ENCODE data around the gene PDZD2. TPM values are rescaled to one million over a fixed set of nuclear protein-coding genes. Genes with fewer than 3 reads are reported as not detected.

Gene PDZD2
- total and polyA plus RNA-seq, 2 donors (not counting 3 experiments of a cell fraction or from before 2014, with no cell fraction given): 0.66 to 6.9 TPM

- H3K4me3 ChIP-seq (replicated peaks in 1 of 3; ENCODE audit: insufficient read depth in 1 of 3, low read depth in 1 of 3, low read length in 3 of 3): no peak overlapping the region
- no peaks in the 10 kb centered on the region for H3K9me1 ChIP-seq (replicated peaks; ENCODE audit: control insufficient read depth, extremely low read depth, insufficient read depth, low read length)
- FAIRE-seq (no peak), DNase-seq (ENCODE audit: low read depth, low spot score) (no peak)
- no peaks in the 10 kb centered on the region for H4K20me1 ChIP-seq (replicated peaks; ENCODE audit: control insufficient read depth, extremely low read depth, insufficient read depth, low read length)
- H3K4me2 ChIP-seq (ENCODE audit: insufficient read depth, low read length): no peak overlapping the region
- CTCF ChIA-PET: no interaction called here
- no peak overlapping the region for H3K27ac ChIP-seq (ENCODE audit: insufficient read depth, low read depth, low read length)
- H3K27me3 ChIP-seq (ENCODE audit: control insufficient read depth in 2 of 2, insufficient read depth in 2 of 2, low read length in 2 of 2): peaks cover under 1 to 12% of the 10 kb centered on the region in 2 experiments
- H2AFZ ChIP-seq (ENCODE audit: low read depth, low read length): no peak overlapping the region
- TF ChIP-seq POLR2AphosphoS5 (IDR thresholded peaks at IDR 0.05; ENCODE audit: insufficient read depth, low read depth, low read length) (no peak), FOS (IDR thresholded peaks at IDR 0.05; ENCODE audit: borderline replicate concordance, insufficient read depth, low read length) (no peak), GATA2 (IDR thresholded peaks at IDR 0.05; ENCODE audit: insufficient read depth, insufficient read length, low read depth, low read length) (no peak), JUN (IDR thresholded peaks at IDR 0.05; ENCODE audit: borderline replicate concordance, insufficient read depth, insufficient read length, low read depth) (no peak), MYC (IDR thresholded peaks at IDR 0.05; ENCODE audit: low read depth, low read length) (no peak)
- dilution Hi-C loops (cut with MboI; ENCODE audit: extremely low pct_ligation_motif_present, low sequenced_read_pairs) (no loop called here), intact Hi-C loops (cut with micrococcal nuclease) (no loop called here)
- BruUV-seq (replicated peaks): no TSS peak
- POLR2A ChIA-PET: no interaction called here
- H3K9me3 ChIP-seq (replicated peaks; ENCODE audit: control insufficient read depth, insufficient read depth, low read length): no peaks in the 10 kb centered on the region
- no peaks in the 10 kb centered on the region for H3K36me3 ChIP-seq (ENCODE audit: control insufficient read depth in 2 of 2, extremely low read depth in 1 of 2, insufficient read depth in 2 of 2, low read length in 2 of 2)
- no peaks in the 10 kb centered on the region for H3K79me2 ChIP-seq (ENCODE audit: control insufficient read depth, insufficient read depth, low read length)
- no peak overlapping the region for H3K9ac ChIP-seq (replicated peaks; ENCODE audit: extremely low read depth, insufficient read depth, low read length)
- no peaks in the 10 kb centered on the region for H3K4me1 ChIP-seq (ENCODE audit: control insufficient read depth, extremely low read depth, insufficient read depth, low read length)
Observed at GRCh38 chr5:31645420-31646081, 6.6 kb downstream of the PDZD2 start.

- no peaks in the 10 kb centered on the region for H3K27me3 ChIP-seq (ENCODE audit: control insufficient read depth in 2 of 2, insufficient read depth in 2 of 2, low read length in 2 of 2)
- ChIA-PET CTCF (no interaction called here), POLR2A (no interaction called here)
- dilution Hi-C loops (cut with MboI; ENCODE audit: extremely low pct_ligation_motif_present, low sequenced_read_pairs): no loop called here
- H3K36me3 ChIP-seq (ENCODE audit: control insufficient read depth in 2 of 2, extremely low read depth in 1 of 2, insufficient read depth in 2 of 2, low read length in 2 of 2): no peaks in the 10 kb centered on the region
- TF ChIP-seq EZH2 (IDR thresholded peaks at IDR 0.05; ENCODE audit: borderline replicate concordance, low read depth, low read length, severe bottlenecking): no peak
- no peak for TF ChIP-seq POLR2AphosphoS5 (IDR thresholded peaks at IDR 0.05; ENCODE audit: insufficient read depth, low read depth, low read length)
- no peak for TF ChIP-seq CTCF (IDR thresholded peaks at IDR 0.05; ENCODE audit: extremely low read depth in 1 of 2, insufficient read depth in 1 of 2, low read depth in 1 of 2, low read length in 2 of 2)
- TF ChIP-seq MAX (IDR thresholded peaks at IDR 0.05; ENCODE audit: insufficient read depth, insufficient read length): no peak
- TF ChIP-seq JUN (IDR thresholded peaks at IDR 0.05; ENCODE audit: borderline replicate concordance, insufficient read depth, insufficient read length, low read depth): no peak
- TF ChIP-seq MYC (IDR thresholded peaks at IDR 0.05; ENCODE audit: low read depth, low read length): no peak
- no peak for TF ChIP-seq POLR2A (IDR thresholded peaks at IDR 0.05; ENCODE audit: low read depth, low read length)
- TF ChIP-seq GATA2 (IDR thresholded peaks at IDR 0.05; ENCODE audit: insufficient read depth, insufficient read length, low read depth, low read length): no peak
- no peak for TF ChIP-seq FOS (IDR thresholded peaks at IDR 0.05; ENCODE audit: borderline replicate concordance, insufficient read depth, low read length)
- no peak overlapping the region for H3K27ac ChIP-seq (ENCODE audit: insufficient read depth, low read depth, low read length)
- no peak for FAIRE-seq
- BruUV-seq (replicated peaks): no TSS peak
- H3K9ac ChIP-seq (replicated peaks; ENCODE audit: extremely low read depth, insufficient read depth, low read length): no peak overlapping the region
- no peak for DNase-seq (ENCODE audit: low read depth, low spot score)
- H4K20me1 ChIP-seq (replicated peaks; ENCODE audit: control insufficient read depth, extremely low read depth, insufficient read depth, low read length): no peaks in the 10 kb centered on the region
- no peaks in the 10 kb centered on the region for H3K4me1 ChIP-seq (ENCODE audit: control insufficient read depth, extremely low read depth, insufficient read depth, low read length)
- no peak overlapping the region for H2AFZ ChIP-seq (ENCODE audit: low read depth, low read length)
- no peaks in the 10 kb centered on the region for H3K9me1 ChIP-seq (replicated peaks; ENCODE audit: control insufficient read depth, extremely low read depth, insufficient read depth, low read length)
- H3K9me3 ChIP-seq (replicated peaks; ENCODE audit: control insufficient read depth, insufficient read depth, low read length): no peaks in the 10 kb centered on the region
- intact Hi-C loops (cut with micrococcal nuclease): no loop called here
- no peaks in the 10 kb centered on the region for H3K79me2 ChIP-seq (ENCODE audit: control insufficient read depth, insufficient read depth, low read length)
- no peak overlapping the region for H3K4me2 ChIP-seq (ENCODE audit: insufficient read depth, low read length)
- H3K4me3 ChIP-seq (replicated peaks in 1 of 3; ENCODE audit: insufficient read depth in 1 of 3, low read depth in 1 of 3, low read length in 3 of 3): no peak overlapping the region
Observed at GRCh38 chr5:31648326-31648725, 9.4 kb downstream of the PDZD2 start.

Measured in endothelial cell of umbilical vein (primary cell).